SK-N-DZ (cell line): ENCODE results near the gene SYNE3.
"Not testable (repeated sequence)": the region's sequence is repeated elsewhere in the genome, so short reads cannot be mapped to it uniquely, and the experiment has no call there.

Experiments used
- DNase-seq: peaks from one replicate; pipeline ENCODE4 v3.0.0-alpha.2; 2015; ENCODE audit warnings: low spot score

The SYNE3 gene

GRCh38 chr14:95526483-95527386 is 10.3 kb upstream of the SYNE3 start:
- DNase-seq = no peak

- no peak for DNase-seq
These were observed 9.5 kb upstream of the SYNE3 start for GRCh38 chr14:95525999-95526398.

- no peak for DNase-seq
These were observed 8.5 kb upstream of the SYNE3 start for GRCh38 chr14:95524706-95525512.

- DNase-seq = no peak
These were observed 7.5 kb upstream of the SYNE3 start for GRCh38 chr14:95523815-95524448.

GRCh38 chr14:95523051-95523814 is 6.8 kb upstream of the SYNE3 start:
- no peak for DNase-seq

GRCh38 chr14:95522556-95522955 is 6.1 kb upstream of the SYNE3 start:
- no peak for DNase-seq

GRCh38 chr14:95522116-95522515 is 5.7 kb upstream of the SYNE3 start:
- no peak for DNase-seq

- no peak for DNase-seq
These were observed 4.6 kb upstream of the SYNE3 start for GRCh38 chr14:95521001-95521400.

- DNase-seq = no peak
These were observed 3.9 kb upstream of the SYNE3 start for GRCh38 chr14:95520346-95520745.

- no peak for DNase-seq
These were observed 3.2 kb upstream of the SYNE3 start for GRCh38 chr14:95519699-95520098.

- DNase-seq = no peak
These were observed 1.7 kb upstream of the SYNE3 start for GRCh38 chr14:95518045-95518751.

GRCh38 chr14:95515596-95516552 is 576 bp downstream of the SYNE3 start:
- peak; percentile 40 for DNase-seq

GRCh38 chr14:95515080-95515489 is 1.4 kb downstream of the SYNE3 start:
- DNase-seq = no peak

GRCh38 chr14:95514131-95515079 is 2.0 kb downstream of the SYNE3 start:
- DNase-seq = no peak

GRCh38 chr14:95513291-95513690 is 3.2 kb downstream of the SYNE3 start:
- no peak for DNase-seq

- DNase-seq = no peak
These were observed 4.8 kb downstream of the SYNE3 start for GRCh38 chr14:95511687-95512086.

- no peak for DNase-seq
These were observed 5.6 kb downstream of the SYNE3 start for GRCh38 chr14:95510804-95511203.

GRCh38 chr14:95510344-95510743 is 6.1 kb downstream of the SYNE3 start:
- not testable (repeated sequence) for DNase-seq
